Fibroblast of lung (primary cell): ENCODE measurements around the gene COX7B2.

Experiments used
- CTCF ChIP-seq, 2 donors: IDR thresholded peaks in 1 of 2; conservative IDR thresholded peaks in 1 of 2; 1 replicate in 1 of 2; 2 replicates in 1 of 2; pipeline ENCODE4 v1.5.1; 2011 to 2012; ENCODE audit warnings: low read length in 2 of 2, control low read depth in 1 of 2, inconsistent platforms in 1 of 2, low read depth in 1 of 2, mild to moderate bottlenecking in 1 of 2
- EZH2 ChIP-seq: IDR thresholded peaks from 2 replicates; pipeline ENCODE4 v1.5.1; 2012; ENCODE audit warnings: low read length, control low read depth, mild to moderate bottlenecking; ENCODE audit errors: missing control alignments

GRCh38 chr4:46908148-46908547 is 897 bp downstream of the COX7B2 start:
- TF ChIP-seq CTCF (conservative IDR thresholded peaks at IDR 0.05 in 1 of 2, IDR thresholded peaks at IDR 0.05 in 1 of 2; ENCODE audit: low read depth in 1 of 2, low read length in 2 of 2) (no peak), EZH2 (no peak)
